HCT116 (cell line): ENCODE data around the gene SOCS3. TPM values are rescaled to one million over a fixed set of nuclear protein-coding genes. Genes with fewer than 3 reads are reported as not detected.

ENCODE experiments used
- ATAC-seq: fragments of 200-7000 bp; cut with Tn5 transposase; 2 replicates; pipeline ENCODE4 v1.9.1; 2020; ENCODE audit warnings: mild to moderate bottlenecking, moderate library complexity
- BruUV-seq: library from RNA; stranded (reverse); fragments of 400-500 nt; replicated peaks from 2 replicates; lab custom pipeline; 2021; lab: Mats Ljungman, UMichigan
- CTCF ChIA-PET: fragments of 300-600 bp; sonication (Branson Sonifier 250); formaldehyde crosslinking; loops from one replicate; lab custom pipeline; 2021; ENCODE audit warnings: antibody characterized with exemption; lab: Charles Lee
- POLR2A ChIA-PET: fragments of 300-600, 350-600 bp; sonication (Branson Sonifier 250); formaldehyde crosslinking; loops from one replicate; lab custom pipeline; 2021; ENCODE audit warnings: antibody characterized with exemption; lab: Charles Lee
- RAD21 ChIA-PET, 2 experiments: fragments of 300-600 bp; sonication (Branson Sonifier 250); formaldehyde crosslinking; loops; one replicate each; lab custom pipeline; 2023; ENCODE audit warnings: low total read pairs in 2 of 2; ENCODE audit not compliant: uncharacterized antibody in 2 of 2, unreplicated experiment in 2 of 2, low non-redundant PET in 1 of 2; lab: Charles Lee
- DNase-seq: peaks from one replicate; pipeline ENCODE4 v3.0.0-alpha.2; 2010; ENCODE audit warnings: low read depth, low spot score
- H2AFZ ChIP-seq: fragments of 200-600 bp; shearing (Covaris generic), sonication (generic); 2 replicates; pipeline ENCODE4 v1.6.1; 2017; ENCODE audit warnings: low read depth, mixed run types, mixed read lengths, antibody characterized with exemption, low read length; ENCODE audit not compliant: poor library complexity, severe bottlenecking
- H3K27ac ChIP-seq: 2 replicates; pipeline ENCODE4 v1.5.1; 2012; ENCODE audit warnings: low read depth, low read length
- H3K27me3 ChIP-seq: fragments of 200-600 bp; sonication (generic); 2 replicates; pipeline ENCODE4 v1.6.1; 2016; ENCODE audit warnings: mixed run types, low read length, mixed read lengths; ENCODE audit not compliant: insufficient read depth
- H3K36me3 ChIP-seq, 2 experiments: fragments of 200-500 bp in 1 of 2; fragments of 200-600 bp in 1 of 2; sonication (Bioruptor generic) in 1 of 2; sonication (generic) in 1 of 2; 2 replicates each; pipeline versions ENCODE4 v1.5.1 to v1.6.1; 2014 to 2016; ENCODE audit warnings: low read length in 2 of 2, inconsistent platforms in 1 of 2, mixed read lengths in 1 of 2, mixed run types in 1 of 2; ENCODE audit not compliant: insufficient read depth in 2 of 2, control insufficient read depth in 1 of 2
- H3K4me1 ChIP-seq, 2 experiments: fragments of 200-600 bp in 1 of 2; sonication (generic) in 1 of 2; 2 replicates each; pipeline versions ENCODE4 v1.5.1 to v1.6.1; 2012 to 2017; ENCODE audit warnings: low read length in 2 of 2, inconsistent platforms in 1 of 2, mild to moderate bottlenecking in 1 of 2, mixed read lengths in 1 of 2, mixed run types in 1 of 2, moderate library complexity in 1 of 2; ENCODE audit not compliant: insufficient read depth in 2 of 2, control insufficient read depth in 1 of 2
- H3K4me2 ChIP-seq: fragments of 200-600 bp; sonication (generic); 2 replicates; pipeline ENCODE4 v1.6.1; 2017; ENCODE audit warnings: mixed run types, low read length, mixed read lengths
- H3K4me3 ChIP-seq, 2 experiments: fragments of 200-600 bp in 1 of 2; sonication (generic) in 1 of 2; replicated peaks in 1 of 2; 2 replicates each; pipeline ENCODE4 v1.5.1; 2011 to 2016; ENCODE audit warnings: low read length in 2 of 2, control low read depth in 1 of 2, low read depth in 1 of 2, mild to moderate bottlenecking in 1 of 2, mixed read lengths in 1 of 2, mixed run types in 1 of 2
- H3K79me2 ChIP-seq: fragments of 200-600 bp; sonication (generic); 2 replicates; pipeline ENCODE4 v1.6.1; 2017; ENCODE audit warnings: mild to moderate bottlenecking, mixed run types, low read length, moderate library complexity, mixed read lengths; ENCODE audit not compliant: insufficient read depth
- H3K9ac ChIP-seq: fragments of 200-600 bp; sonication (generic); 2 replicates; pipeline ENCODE4 v1.6.1; 2016; ENCODE audit warnings: low read length, mixed read lengths
- H3K9me2 ChIP-seq: fragments of 200-600 bp; sonication (generic), shearing (Covaris generic); 2 replicates; pipeline ENCODE4 v1.6.1; 2017; ENCODE audit warnings: mixed run types, mild to moderate bottlenecking, moderate library complexity; ENCODE audit not compliant: insufficient read depth
- H3K9me3 ChIP-seq, 2 experiments: fragments of 200-500 bp in 1 of 2; fragments of 200-600 bp in 1 of 2; sonication (Bioruptor generic) in 1 of 2; sonication (generic) in 1 of 2; 2 replicates each; pipeline ENCODE4 v1.6.1; 2014 to 2017; ENCODE audit warnings: low read length in 2 of 2, mixed read lengths in 2 of 2, inconsistent platforms in 1 of 2, low read depth in 1 of 2, mild to moderate bottlenecking in 1 of 2, mixed run types in 1 of 2, moderate library complexity in 1 of 2; ENCODE audit not compliant: control insufficient read depth in 1 of 2, insufficient read depth in 1 of 2
- H4K20me1 ChIP-seq: fragments of 200-600 bp; sonication (generic), shearing (Covaris generic); 2 replicates; pipeline ENCODE4 v1.6.1; 2017; ENCODE audit warnings: mixed run types, mild to moderate bottlenecking, moderate library complexity; ENCODE audit not compliant: insufficient read depth
- ATF3 ChIP-seq: IDR thresholded peaks from 2 replicates; pipeline ENCODE4 v1.6.1; 2012
- POLR2A ChIP-seq: IDR thresholded peaks from 2 replicates; pipeline ENCODE4 v1.7.0; 2011; ENCODE audit warnings: borderline replicate concordance; ENCODE audit not compliant: insufficient read depth, insufficient read length; ENCODE audit errors: extremely low read depth
- POLR2AphosphoS5 ChIP-seq: IDR thresholded peaks from 2 replicates; pipeline ENCODE4 v1.6.1; 2011; ENCODE audit warnings: mild to moderate bottlenecking, low read depth, low read length, moderate library complexity
- REST ChIP-seq: IDR thresholded peaks from 2 replicates; pipeline ENCODE4 v1.6.1; 2012; ENCODE audit warnings: low read depth
- YY1 ChIP-seq: IDR thresholded peaks from 2 replicates; pipeline ENCODE4 v1.6.1; 2011; ENCODE audit warnings: low read length, low read depth, moderate library complexity, mild to moderate bottlenecking; ENCODE audit not compliant: insufficient replicate concordance; ENCODE audit errors: extremely low read depth
- intact Hi-C: fragments of 100-400 bp; cut with micrococcal nuclease; formaldehyde crosslinking; loops from 2 replicates; pipeline ENCODE4 v1.10.0; 2022
- total RNA-seq: library from RNA; stranded (reverse); gene quantifications from one replicate; pipeline ENCODE4 v1.2.1, GENCODE V29; 2021; ENCODE audit not compliant: unreplicated experiment

SOCS3 gene
- total RNA-seq, 1 experiment from 2014 or later: 26.7 TPM

- ChIA-PET POLR2A (interaction anchor here (1.0 kb wide), 1 partner anchor 21 kb away, joined by 3 read pairs; no protein-coding TSS in a partner anchor), RAD21 (no interaction called here), CTCF (no interaction called here)
- DNase-seq (no peak), ATAC-seq (no peak)
- intact Hi-C loops: no loop called here
- Histone ChIP-seq H3K4me2 (no peak overlapping the region), H3K27me3 (no peaks in the 10 kb centered on the region), H3K9me3 (no peaks in the 10 kb centered on the region), H3K4me3 (no peak overlapping the region), H3K4me1 (peaks cover 39 to 88% of the 10 kb centered on the region in 2 experiments), H3K79me2 (peaks cover 36% of the 10 kb centered on the region), H2AFZ (no peak overlapping the region), H4K20me1 (peaks cover 3% of the 10 kb centered on the region; the same call in 1 of the 2 replicates), H3K27ac (no peak overlapping the region), H3K9me2 (no peaks in the 10 kb centered on the region), H3K9ac (0 out of 2 replicates have a peak overlapping the region, but pooled peaks have one; percentile 9), H3K36me3 (peaks cover 15 to 22% of the 10 kb centered on the region in 2 experiments)
- TF ChIP-seq POLR2A: no peak
- TF ChIP-seq POLR2AphosphoS5: peak; percentile 52
- TF ChIP-seq ATF3: no peak
- TF ChIP-seq YY1: no peak
- no peak for TF ChIP-seq REST
- BruUV-seq: no TSS peak
These were observed 3.7 kb downstream of the SOCS3 start for GRCh38 chr17:78356101-78356713.
